ENCODE measurements around the gene PLOD2. TPM values are rescaled to one million over a fixed set of nuclear protein-coding genes. Genes with fewer than 3 reads are reported as not detected.

The PLOD2 gene
- total and polyA plus RNA-seq, 4 donors: 15.4 to 147 (median 70.0) TPM

- intact Hi-C loops (cut with DNase I): loop anchor here (5.0 to 10.0 kb wide), 2 partner anchors 37 to 90 kb away; no protein-coding TSS in a partner anchor
- H3K4me1 ChIP-seq (ENCODE audit: control insufficient read depth in 1 of 2, insufficient read depth in 2 of 2, low read length in 2 of 2): peaks cover 9 to 13% of the 10 kb centered on the region in 2 donors
- H3K4me3 ChIP-seq (ENCODE audit: low read length in 2 of 2): no peak overlapping the region
- H3K9me3 ChIP-seq (ENCODE audit: control insufficient read depth, low read length): no peaks in the 10 kb centered on the region
- peak overlapping the region; percentile 61 to 93 for H3K27ac ChIP-seq (ENCODE audit: low read depth in 1 of 2, low read length in 2 of 2)
- ATAC-seq (ENCODE audit: low FRiP score) (no peak), DNase-seq (no peak)
- H3K36me3 ChIP-seq (ENCODE audit: control insufficient read depth in 1 of 2, insufficient read depth in 2 of 2, low read length in 1 of 2): no peaks in the 10 kb centered on the region
- H3K27me3 ChIP-seq (ENCODE audit: control insufficient read depth in 1 of 2, insufficient read depth in 2 of 2, low read length in 1 of 2): no peaks in the 10 kb centered on the region
Observed at GRCh38 chr3:146164506-146164905, 3.5 kb upstream of the PLOD2 start.

DNA sequence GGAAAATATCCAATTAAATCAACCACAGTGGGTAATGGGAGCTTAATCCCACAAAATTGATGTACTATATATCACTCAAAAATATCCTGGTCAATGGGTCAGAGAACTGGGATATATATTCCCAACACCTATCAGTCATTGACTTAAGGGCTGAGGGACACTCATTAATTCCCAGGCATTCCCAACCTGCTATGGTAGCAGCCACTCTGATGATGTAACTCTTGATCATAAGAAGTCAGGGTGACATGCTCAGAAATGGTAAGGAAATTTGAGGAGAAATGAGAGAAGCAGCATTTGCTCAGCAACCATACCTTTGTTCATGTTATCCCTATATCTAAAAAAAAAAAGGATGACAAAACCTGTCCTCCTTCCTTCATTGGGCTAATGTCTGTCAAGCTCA lies 3.1 kb upstream of the PLOD2 start:
- intact Hi-C loops (cut with DNase I): loop anchor here (5.0 to 10.0 kb wide), 2 partner anchors 37 to 89 kb away; no protein-coding TSS in a partner anchor

GRCh38 chr3:146163584-146163983 lies 2.6 kb upstream of the PLOD2 start:
- Histone ChIP-seq H3K9me3 (ENCODE audit: control insufficient read depth, low read length) (no peaks in the 10 kb centered on the region), H3K36me3 (ENCODE audit: control insufficient read depth in 1 of 2, insufficient read depth in 2 of 2, low read length in 1 of 2) (no peaks in the 10 kb centered on the region), H3K27me3 (ENCODE audit: control insufficient read depth in 1 of 2, insufficient read depth in 2 of 2, low read length in 1 of 2) (no peaks in the 10 kb centered on the region), H3K4me3 (ENCODE audit: low read length in 2 of 2) (no peak overlapping the region), H3K4me1 (ENCODE audit: control insufficient read depth in 1 of 2, insufficient read depth in 2 of 2, low read length in 2 of 2) (peaks cover 9 to 13% of the 10 kb centered on the region in 2 donors), H3K27ac (ENCODE audit: low read depth in 1 of 2, low read length in 2 of 2) (peak overlapping the region in 1 of 2 donors; percentile 5)
- intact Hi-C loops (cut with DNase I): loop anchor here (5.0 to 10.0 kb wide), 2 partner anchors 36 to 89 kb away; no protein-coding TSS in a partner anchor
- WGBS, 2 donors: 43 to 47% methylated on average over 2 of the region's 2 CpGs
- no peak for DNase-seq
- ATAC-seq (ENCODE audit: low FRiP score): no peak

More for the DNA sequence above, 3.1 kb upstream of the PLOD2 start:
- ATAC-seq (ENCODE audit: low FRiP score) (no peak), DNase-seq (no peak)
- H3K4me3 ChIP-seq (ENCODE audit: low read length in 2 of 2): no peak overlapping the region
- no peaks in the 10 kb centered on the region for H3K36me3 ChIP-seq (ENCODE audit: control insufficient read depth in 1 of 2, insufficient read depth in 2 of 2, low read length in 1 of 2)
- H3K27ac ChIP-seq (ENCODE audit: low read depth in 1 of 2, low read length in 2 of 2): peak overlapping the region in 1 of 2 donors; percentile 53
- no peaks in the 10 kb centered on the region for H3K27me3 ChIP-seq (ENCODE audit: control insufficient read depth in 1 of 2, insufficient read depth in 2 of 2, low read length in 1 of 2)
- no peaks in the 10 kb centered on the region for H3K9me3 ChIP-seq (ENCODE audit: control insufficient read depth, low read length)
- peaks cover 9 to 13% of the 10 kb centered on the region in 2 donors for H3K4me1 ChIP-seq (ENCODE audit: control insufficient read depth in 1 of 2, insufficient read depth in 2 of 2, low read length in 2 of 2)

GRCh38 chr3:146162561-146162960 lies 1.6 kb upstream of the PLOD2 start:
- Histone ChIP-seq H3K36me3 (ENCODE audit: control insufficient read depth in 1 of 2, insufficient read depth in 2 of 2, low read length in 1 of 2) (no peaks in the 10 kb centered on the region), H3K4me1 (ENCODE audit: control insufficient read depth in 1 of 2, insufficient read depth in 2 of 2, low read length in 2 of 2) (peaks cover 9 to 12% of the 10 kb centered on the region in 2 donors), H3K4me3 (ENCODE audit: low read length in 2 of 2) (peak overlapping the region in 1 of 2 donors; percentile 86), H3K9me3 (ENCODE audit: control insufficient read depth, low read length) (no peaks in the 10 kb centered on the region), H3K27ac (ENCODE audit: low read depth in 1 of 2, low read length in 2 of 2) (peak overlapping the region; percentile 50 to 93), H3K27me3 (ENCODE audit: control insufficient read depth in 1 of 2, insufficient read depth in 2 of 2, low read length in 1 of 2) (no peaks in the 10 kb centered on the region)
- intact Hi-C loops (cut with DNase I): loop anchor here (5.0 to 10.0 kb wide), 2 partner anchors 35 to 88 kb away; no protein-coding TSS in a partner anchor
- ATAC-seq (ENCODE audit: low FRiP score) (no peak), DNase-seq (no peak)
- 34 to 35% methylated on average over 2 of the region's 2 CpGs for WGBS, 2 donors

GRCh38 chr3:146161663-146162002 lies 649 bp upstream of the PLOD2 start:
- intact Hi-C loops (cut with DNase I): loop anchor here (5.0 to 10.0 kb wide), 2 partner anchors 34 to 87 kb away; no protein-coding TSS in a partner anchor
- Histone ChIP-seq H3K4me3 (ENCODE audit: low read length in 2 of 2) (peak overlapping the region; percentile 77 to 86), H3K9me3 (ENCODE audit: control insufficient read depth, low read length) (no peaks in the 10 kb centered on the region), H3K36me3 (ENCODE audit: control insufficient read depth in 1 of 2, insufficient read depth in 2 of 2, low read length in 1 of 2) (no peaks in the 10 kb centered on the region), H3K27me3 (ENCODE audit: control insufficient read depth in 1 of 2, insufficient read depth in 2 of 2, low read length in 1 of 2) (no peaks in the 10 kb centered on the region), H3K27ac (ENCODE audit: low read depth in 1 of 2, low read length in 2 of 2) (peak overlapping the region; percentile 93 to 99), H3K4me1 (ENCODE audit: control insufficient read depth in 1 of 2, insufficient read depth in 2 of 2, low read length in 2 of 2) (peaks cover 8% of the 10 kb centered on the region in 2 donors)
- peak in 1 of 2 donors; percentile 73 for DNase-seq
- peak; percentile 51 for ATAC-seq (ENCODE audit: low FRiP score)
- 1% methylated on average over 15 of the region's 15 CpGs for WGBS, 2 donors

- 0% methylated on average over 32 to 35 of the region's 35 CpGs for WGBS, 2 donors
- peaks cover 5% of the 10 kb centered on the region in 2 donors for H3K4me1 ChIP-seq (ENCODE audit: control insufficient read depth in 1 of 2, insufficient read depth in 2 of 2, low read length in 2 of 2)
- peak; percentile 67 to 80 for DNase-seq
Observed at GRCh38 chr3:146160321-146160963, 542 bp downstream of the PLOD2 start.

GRCh38 chr3:146159616-146160320 lies 1.2 kb downstream of the PLOD2 start:
- Histone ChIP-seq H3K4me1 (ENCODE audit: control insufficient read depth in 1 of 2, insufficient read depth in 2 of 2, low read length in 2 of 2) (peaks cover 3 to 5% of the 10 kb centered on the region in 2 donors), H3K36me3 (ENCODE audit: control insufficient read depth in 1 of 2, insufficient read depth in 2 of 2, low read length in 1 of 2) (no peaks in the 10 kb centered on the region), H3K9me3 (ENCODE audit: control insufficient read depth, low read length) (no peaks in the 10 kb centered on the region), H3K27me3 (ENCODE audit: control insufficient read depth in 1 of 2, insufficient read depth in 2 of 2, low read length in 1 of 2) (no peaks in the 10 kb centered on the region), H3K4me3 (ENCODE audit: low read length in 2 of 2) (peak overlapping the region; percentile 77 to 86), H3K27ac (ENCODE audit: low read depth in 1 of 2, low read length in 2 of 2) (peak overlapping the region; percentile 93 to 99)
- WGBS, 2 donors: 1 to 2% methylated on average over 7 of the region's 7 CpGs
- no peak for ATAC-seq (ENCODE audit: low FRiP score)
- intact Hi-C loops (cut with DNase I): loop anchor here (5.0 to 10.0 kb wide), 2 partner anchors 32 to 85 kb away; no protein-coding TSS in a partner anchor
- DNase-seq: no peak

More at GRCh38 chr3:146160321-146160963, 542 bp downstream of the PLOD2 start:
- Histone ChIP-seq H3K9me3 (ENCODE audit: control insufficient read depth, low read length) (no peaks in the 10 kb centered on the region), H3K4me3 (ENCODE audit: low read length in 2 of 2) (peak overlapping the region; percentile 77 to 86), H3K27me3 (ENCODE audit: control insufficient read depth in 1 of 2, insufficient read depth in 2 of 2, low read length in 1 of 2) (no peaks in the 10 kb centered on the region), H3K27ac (ENCODE audit: low read depth in 1 of 2, low read length in 2 of 2) (peak overlapping the region; percentile 93 to 99), H3K36me3 (ENCODE audit: control insufficient read depth in 1 of 2, insufficient read depth in 2 of 2, low read length in 1 of 2) (no peaks in the 10 kb centered on the region)
- peak; percentile 51 for ATAC-seq (ENCODE audit: low FRiP score)
- intact Hi-C loops (cut with DNase I): loop anchor here (5.0 to 10.0 kb wide), 2 partner anchors 33 to 86 kb away; no protein-coding TSS in a partner anchor

- WGBS, 2 donors: 12 to 24% methylated on average over 4 of the region's 4 CpGs
- H3K27ac ChIP-seq (ENCODE audit: low read depth in 1 of 2, low read length in 2 of 2): peak overlapping the region; percentile 34 to 84
- H3K36me3 ChIP-seq (ENCODE audit: control insufficient read depth in 1 of 2, insufficient read depth in 2 of 2, low read length in 1 of 2): no peaks in the 10 kb centered on the region
- ATAC-seq (ENCODE audit: low FRiP score) (no peak), DNase-seq (no peak)
- peak overlapping the region; percentile 77 to 86 for H3K4me3 ChIP-seq (ENCODE audit: low read length in 2 of 2)
- intact Hi-C loops (cut with DNase I): loop anchor here in 1 of 2 donors (10.0 kb wide), 1 partner anchor 84 kb away; no protein-coding TSS in a partner anchor
- no peaks in the 10 kb centered on the region for H3K27me3 ChIP-seq (ENCODE audit: control insufficient read depth in 1 of 2, insufficient read depth in 2 of 2, low read length in 1 of 2)
- no peaks in the 10 kb centered on the region for H3K9me3 ChIP-seq (ENCODE audit: control insufficient read depth, low read length)
- H3K4me1 ChIP-seq (ENCODE audit: control insufficient read depth in 1 of 2, insufficient read depth in 2 of 2, low read length in 2 of 2): peaks cover 2 to 3% of the 10 kb centered on the region in 2 donors
Observed at GRCh38 chr3:146159037-146159436, 1.9 kb downstream of the PLOD2 start.
